ENCODE results near the gene CRHBP.
"Not testable (repeated sequence)": the region's sequence is repeated elsewhere in the genome, so short reads cannot be mapped to it uniquely, and the experiment has no call there.

The CRHBP gene

DNA sequence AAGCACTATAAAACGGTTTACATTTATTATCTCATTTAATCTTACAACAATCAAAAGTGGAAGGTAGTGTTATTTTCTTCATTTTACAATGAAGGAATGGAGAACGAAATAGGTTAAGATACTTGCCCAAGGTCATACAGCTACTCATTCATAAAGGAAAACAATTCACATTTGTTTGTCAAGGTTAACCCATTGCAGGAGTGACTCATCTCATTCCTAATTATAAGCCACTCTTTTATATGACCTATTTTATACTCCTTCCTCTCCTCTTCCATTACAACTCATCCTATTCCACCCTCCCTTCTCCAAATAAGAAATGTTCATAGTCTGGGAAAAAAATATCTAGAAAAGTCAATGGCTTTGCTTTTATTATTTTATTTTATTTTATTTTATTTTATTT is 29.6 kb downstream of the CRHBP start:
- no peaks in the 10 kb centered on the region for H3K9me3 ChIP-seq
- TF ChIP-seq, protein P1, sequence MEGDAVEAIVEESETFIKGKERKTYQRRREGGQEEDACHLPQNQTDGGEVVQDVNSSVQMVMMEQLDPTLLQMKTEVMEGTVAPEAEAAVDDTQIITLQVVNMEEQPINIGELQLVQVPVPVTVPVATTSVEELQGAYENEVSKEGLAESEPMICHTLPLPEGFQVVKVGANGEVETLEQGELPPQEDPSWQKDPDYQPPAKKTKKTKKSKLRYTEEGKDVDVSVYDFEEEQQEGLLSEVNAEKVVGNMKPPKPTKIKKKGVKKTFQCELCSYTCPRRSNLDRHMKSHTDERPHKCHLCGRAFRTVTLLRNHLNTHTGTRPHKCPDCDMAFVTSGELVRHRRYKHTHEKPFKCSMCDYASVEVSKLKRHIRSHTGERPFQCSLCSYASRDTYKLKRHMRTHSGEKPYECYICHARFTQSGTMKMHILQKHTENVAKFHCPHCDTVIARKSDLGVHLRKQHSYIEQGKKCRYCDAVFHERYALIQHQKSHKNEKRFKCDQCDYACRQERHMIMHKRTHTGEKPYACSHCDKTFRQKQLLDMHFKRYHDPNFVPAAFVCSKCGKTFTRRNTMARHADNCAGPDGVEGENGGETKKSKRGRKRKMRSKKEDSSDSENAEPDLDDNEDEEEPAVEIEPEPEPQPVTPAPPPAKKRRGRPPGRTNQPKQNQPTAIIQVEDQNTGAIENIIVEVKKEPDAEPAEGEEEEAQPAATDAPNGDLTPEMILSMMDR (IDR thresholded peaks at IDR 0.05), result no peak
- no peak overlapping the region for H3K4me3 ChIP-seq
- H3K27ac ChIP-seq, result no peak overlapping the region
- DNase-seq, result no peak
- H3K27me3 ChIP-seq, result no peaks in the 10 kb centered on the region
- H3K4me1 ChIP-seq, result no peaks in the 10 kb centered on the region
- H3K36me3 ChIP-seq, result no peaks in the 10 kb centered on the region
- intact Hi-C loops (cut with DNase I; ENCODE audit: low total_unique reads), result no loop called here

DNA sequence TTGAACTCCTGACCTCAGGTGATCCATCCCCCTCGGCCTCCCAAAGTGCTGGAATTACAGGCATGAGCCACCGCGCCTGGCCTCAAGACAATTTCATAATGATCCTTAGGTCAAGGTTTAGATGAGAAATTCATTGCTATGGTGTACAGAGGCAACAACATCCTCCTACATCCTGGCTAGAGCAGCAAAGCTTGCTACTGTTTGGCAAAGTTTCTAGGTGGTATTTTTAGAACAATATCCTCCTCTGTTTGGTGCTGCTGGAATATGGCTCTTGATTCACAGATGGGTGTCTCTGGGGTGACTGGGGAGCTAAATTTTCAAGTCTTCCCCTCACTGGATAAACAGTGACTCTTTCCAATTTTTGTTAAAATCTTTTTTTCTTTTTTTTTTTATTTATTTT is 30.6 kb downstream of the CRHBP start:
- no peaks in the 10 kb centered on the region for H3K27me3 ChIP-seq
- H3K36me3 ChIP-seq, result no peaks in the 10 kb centered on the region
- no peaks in the 10 kb centered on the region for H3K4me1 ChIP-seq
- DNase-seq, result no peak
- no peaks in the 10 kb centered on the region for H3K9me3 ChIP-seq
- intact Hi-C loops (cut with DNase I; ENCODE audit: low total_unique reads), result no loop called here
- no peak overlapping the region for H3K27ac ChIP-seq
- TF ChIP-seq, protein P1 (IDR thresholded peaks at IDR 0.05), result no peak
- no peak overlapping the region for H3K4me3 ChIP-seq

DNA sequence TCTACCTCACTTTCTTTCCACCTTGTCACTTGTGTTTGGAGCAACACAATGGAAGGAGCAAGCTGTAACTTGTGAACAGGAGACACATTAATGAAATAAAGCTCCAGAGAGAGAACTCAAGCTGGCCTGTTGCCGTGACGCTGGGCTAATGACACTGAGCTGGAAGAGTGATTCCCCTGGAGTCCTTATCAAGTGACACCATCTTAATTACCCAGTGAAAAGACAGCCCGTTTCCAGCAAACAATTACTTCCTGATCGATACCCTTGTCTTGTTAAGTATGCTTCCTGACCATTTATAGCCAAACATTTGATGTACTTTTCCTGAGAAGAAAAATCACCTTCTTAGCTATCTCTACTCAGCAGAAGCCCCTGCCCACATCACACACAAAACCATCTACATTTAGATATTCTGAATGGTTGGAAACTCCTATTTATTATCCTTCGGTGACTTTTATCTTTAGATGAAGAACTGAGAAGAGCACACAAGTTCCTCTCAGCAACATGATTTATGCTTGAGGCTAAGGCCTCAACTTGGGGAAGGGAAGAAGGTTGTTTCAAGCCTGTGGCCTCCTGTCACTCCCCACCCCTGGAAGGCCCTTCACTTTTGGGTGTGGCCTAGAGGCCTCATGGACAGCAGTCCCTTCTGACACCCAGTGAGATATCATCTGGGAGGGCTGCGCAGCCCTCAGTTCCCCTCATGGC is 34.1 kb downstream of the CRHBP start:
- intact Hi-C loops (cut with DNase I; ENCODE audit: low total_unique reads), result no loop called here
- Histone ChIP-seq H3K27ac (no peak overlapping the region), H3K4me3 (no peak overlapping the region), H3K27me3 (no peaks in the 10 kb centered on the region), H3K36me3 (no peaks in the 10 kb centered on the region), H3K4me1 (no peaks in the 10 kb centered on the region), H3K9me3 (no peaks in the 10 kb centered on the region)
- TF ChIP-seq, protein P1 (IDR thresholded peaks at IDR 0.05), result no peak
- DNase-seq, result no peak

GRCh38 chr5:76990899-76991459 is 38.1 kb downstream of the CRHBP start:
- DNase-seq, result no peak
- intact Hi-C loops (cut with DNase I; ENCODE audit: low total_unique reads), result no loop called here
- H3K27ac ChIP-seq, result no peak overlapping the region
- no peaks in the 10 kb centered on the region for H3K36me3 ChIP-seq
- H3K27me3 ChIP-seq, result no peaks in the 10 kb centered on the region
- no peaks in the 10 kb centered on the region for H3K4me1 ChIP-seq
- TF ChIP-seq, protein P1 (IDR thresholded peaks at IDR 0.05), result no peak
- no peaks in the 10 kb centered on the region for H3K9me3 ChIP-seq
- H3K4me3 ChIP-seq, result no peak overlapping the region

GRCh38 chr5:76993436-76993835 is 40.6 kb downstream of the CRHBP start:
- H3K27ac ChIP-seq; H3K4me3 ChIP-seq; DNase-seq; H3K36me3 ChIP-seq; H3K27me3 ChIP-seq; H3K9me3 ChIP-seq; H3K4me1 ChIP-seq; intact Hi-C loops (cut with DNase I; ENCODE audit: low total_unique reads): not testable (repeated sequence)

DNA sequence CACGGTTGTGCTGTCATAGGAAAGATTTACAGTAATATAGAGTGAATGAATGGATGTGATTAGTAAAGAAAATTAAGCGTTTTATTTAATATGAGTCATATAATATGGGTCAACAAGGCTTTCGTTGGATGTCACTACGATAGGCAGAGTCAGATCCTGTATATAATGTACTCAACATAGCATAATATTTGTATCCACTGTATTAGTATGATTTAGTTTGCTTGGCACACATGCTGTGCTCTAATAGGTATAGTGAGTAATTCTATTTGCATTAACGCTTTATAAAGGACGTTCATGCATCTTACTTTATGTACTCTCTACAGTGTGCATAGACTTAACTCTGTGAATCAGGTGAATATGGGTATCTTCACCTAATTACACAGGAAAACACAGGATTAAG is 41.5 kb downstream of the CRHBP start:
- no peak overlapping the region for H3K4me3 ChIP-seq
- no peaks in the 10 kb centered on the region for H3K36me3 ChIP-seq
- TF ChIP-seq, protein P1 (IDR thresholded peaks at IDR 0.05), result no peak
- intact Hi-C loops (cut with DNase I; ENCODE audit: low total_unique reads), result no loop called here
- no peak overlapping the region for H3K27ac ChIP-seq
- H3K4me1 ChIP-seq, result no peaks in the 10 kb centered on the region
- no peaks in the 10 kb centered on the region for H3K9me3 ChIP-seq
- DNase-seq, result no peak
- H3K27me3 ChIP-seq, result no peaks in the 10 kb centered on the region

- DNase-seq; H3K9me3 ChIP-seq; H3K4me1 ChIP-seq; H3K27ac ChIP-seq; H3K4me3 ChIP-seq; H3K36me3 ChIP-seq; intact Hi-C loops (cut with DNase I; ENCODE audit: low total_unique reads); H3K27me3 ChIP-seq: not testable (repeated sequence)
Observed at GRCh38 chr5:76998251-76998650, 45.4 kb downstream of the CRHBP start.
